HG03558 (cell line): ENCODE results near the gene SIGLEC1.

ENCODE experiments used
- ATAC-seq: cut with Tn5 transposase; IDR thresholded peaks from one replicate; pipeline ENCODE4 v1.9.1; 2021; ENCODE audit warnings: moderate number of reproducible peaks; ENCODE audit not compliant: unreplicated experiment; ENCODE audit errors: extremely low read depth

Gene SIGLEC1

DNA sequence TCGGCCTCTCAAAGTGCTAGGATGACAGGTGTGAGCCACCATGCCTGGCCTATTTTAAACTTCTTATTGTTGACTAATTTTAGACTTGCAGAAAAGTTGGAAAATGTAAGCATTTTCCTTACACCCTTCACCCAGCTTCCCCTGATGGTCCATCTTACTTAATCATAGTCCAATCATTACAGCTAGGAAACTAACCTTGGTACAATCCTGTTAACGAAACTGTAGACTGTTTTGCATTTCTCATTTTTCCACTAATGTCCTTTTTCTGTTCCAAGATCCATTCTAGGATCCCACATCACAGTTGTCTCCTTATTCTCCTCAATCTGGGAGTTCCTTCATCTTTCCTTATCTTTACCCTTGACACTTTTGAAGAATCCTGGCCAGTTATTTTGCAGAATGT is 48.5 kb downstream of the SIGLEC1 start:
- no peak for ATAC-seq

DNA sequence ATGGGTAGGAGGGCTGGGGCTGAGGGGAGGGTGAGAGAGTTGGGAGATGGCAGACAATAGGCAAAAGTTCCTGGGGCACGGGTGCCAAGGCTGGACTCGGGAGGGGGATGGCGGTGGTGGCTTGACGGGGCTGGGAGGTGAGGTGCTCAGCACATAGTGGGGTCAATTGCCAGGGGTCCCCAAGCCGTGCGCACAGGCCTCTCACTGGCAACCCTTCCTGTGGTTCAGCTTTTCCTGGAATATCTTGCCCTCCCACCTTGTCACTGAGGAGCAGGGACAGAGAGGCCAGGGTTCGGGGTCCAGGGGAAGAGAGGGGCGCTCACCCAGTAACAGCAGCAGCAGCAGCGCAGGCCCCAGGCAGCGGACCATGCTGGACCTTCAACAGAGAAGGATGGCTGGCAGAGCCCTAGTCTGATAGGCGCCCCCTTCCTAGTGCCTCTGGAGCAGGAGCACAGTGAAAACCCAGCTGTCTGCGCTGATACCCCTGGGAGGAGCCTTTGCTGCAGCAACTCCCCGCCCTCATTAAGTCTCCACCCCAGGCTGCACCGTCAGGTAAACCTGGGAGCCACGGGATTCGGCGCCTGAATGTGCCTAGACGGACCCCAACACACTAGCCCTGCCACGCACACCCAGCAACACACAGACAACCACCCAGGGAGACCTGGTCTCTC is 49.2 kb downstream of the SIGLEC1 start, which contains the start of gene GFRA4:
TSS of gene GFRA4 (minus strand) at position 369 of the 671 bp plus-strand sequence. CDS start at position 369, 0 bp downstream.
- no peak for ATAC-seq
